H9 (cell line): ENCODE data around the gene FOXD4L6. TPM values are rescaled to one million over a fixed set of nuclear protein-coding genes. Genes with fewer than 3 reads are reported as not detected.
"Not testable (repeated sequence)": the region's sequence is repeated elsewhere in the genome, so short reads cannot be mapped to it uniquely, and the experiment has no call there.

Experiments
- DNase-seq: peaks from one replicate; pipeline ENCODE4 v3.0.0-alpha.2; 2017
- H2AFZ ChIP-seq: one replicate; pipeline ENCODE4 v1.6.1; 2013; ENCODE audit warnings: mild to moderate bottlenecking, low read length, control low read depth, moderate library complexity
- H2AK5ac ChIP-seq: 2 replicates; pipeline ENCODE4 v1.6.1; 2013; ENCODE audit warnings: low read length, control low read depth, mixed read lengths; ENCODE audit not compliant: insufficient read length
- H2BK120ac ChIP-seq: one replicate; pipeline ENCODE4 v1.6.1; 2013; ENCODE audit warnings: low read depth, mild to moderate bottlenecking, low read length, control low read depth, inconsistent platforms; ENCODE audit not compliant: poor library complexity, severe bottlenecking
- H2BK12ac ChIP-seq: 2 replicates; pipeline ENCODE4 v1.6.1; 2013; ENCODE audit warnings: low read length, control low read depth, mixed read lengths, low read depth; ENCODE audit not compliant: insufficient read length
- H2BK15ac ChIP-seq: 2 replicates; pipeline ENCODE4 v1.6.1; 2013; ENCODE audit warnings: low read depth, low read length, control low read depth
- H2BK20ac ChIP-seq: one replicate; pipeline ENCODE4 v1.6.1; 2013; ENCODE audit warnings: low read depth, mild to moderate bottlenecking, low read length, control low read depth, inconsistent platforms; ENCODE audit not compliant: poor library complexity, severe bottlenecking
- H2BK5ac ChIP-seq: 2 replicates; pipeline ENCODE4 v1.6.1; 2013; ENCODE audit warnings: low read length, control low read depth, mixed read lengths; ENCODE audit not compliant: insufficient read length
- H3K14ac ChIP-seq: 2 replicates; pipeline ENCODE4 v1.6.1; 2013; ENCODE audit warnings: low read length, control low read depth; ENCODE audit not compliant: insufficient read depth
- H3K18ac ChIP-seq: 2 replicates; pipeline ENCODE4 v1.6.1; 2013; ENCODE audit warnings: low read depth, mild to moderate bottlenecking, mixed read lengths, low read length, control low read depth; ENCODE audit not compliant: insufficient read length
- H3K23ac ChIP-seq: 2 replicates; pipeline ENCODE4 v1.6.1; 2013; ENCODE audit warnings: low read length, control low read depth, mixed read lengths, low read depth; ENCODE audit not compliant: insufficient read length
- H3K23me2 ChIP-seq: 2 replicates; pipeline ENCODE4 v1.6.1; 2013; ENCODE audit warnings: low read depth, mild to moderate bottlenecking, mixed read lengths, low read length, control low read depth; ENCODE audit not compliant: insufficient read length, poor library complexity, severe bottlenecking
- H3K27ac ChIP-seq: 2 replicates; pipeline ENCODE4 v1.5.1; 2013; ENCODE audit warnings: low read length, control low read depth, mixed read lengths, low read depth; ENCODE audit not compliant: insufficient read length
- H3K27me3 ChIP-seq: 2 replicates; pipeline ENCODE4 v1.6.1; 2013; ENCODE audit warnings: low read length, control low read depth, inconsistent platforms; ENCODE audit not compliant: insufficient read depth
- H3K4ac ChIP-seq: 2 replicates; pipeline ENCODE4 v1.6.1; 2013; ENCODE audit warnings: low read depth, mild to moderate bottlenecking, control low read depth, inconsistent platforms, low read length, moderate library complexity
- H3K4me1 ChIP-seq: 2 replicates; pipeline ENCODE4 v1.6.1; 2013; ENCODE audit warnings: low read length, control low read depth, inconsistent platforms; ENCODE audit not compliant: insufficient read depth
- H3K4me2 ChIP-seq: 2 replicates; pipeline ENCODE4 v1.6.1; 2013; ENCODE audit warnings: low read length, control low read depth, mixed read lengths; ENCODE audit not compliant: insufficient read length, insufficient read depth
- H3K56ac ChIP-seq: 2 replicates; pipeline ENCODE4 v1.6.1; 2013; ENCODE audit warnings: low read depth, mild to moderate bottlenecking, mixed read lengths, low read length, control low read depth; ENCODE audit not compliant: insufficient read length
- H3K79me1 ChIP-seq: 2 replicates; pipeline ENCODE4 v1.6.1; 2013; ENCODE audit warnings: low read depth, mild to moderate bottlenecking, moderate library complexity, low read length, control low read depth, inconsistent platforms; ENCODE audit not compliant: insufficient read depth, poor library complexity, severe bottlenecking
- H3K79me2 ChIP-seq: 2 replicates; pipeline ENCODE4 v1.6.1; 2013; ENCODE audit warnings: low read length, control low read depth, inconsistent platforms; ENCODE audit not compliant: insufficient read depth
- H3K9ac ChIP-seq: 2 replicates; pipeline ENCODE4 v1.6.1; 2013; ENCODE audit warnings: low read length, control low read depth, mixed read lengths; ENCODE audit not compliant: insufficient read length; ENCODE audit errors: extremely low read depth
- H3K9me3 ChIP-seq: one replicate; pipeline ENCODE4 v1.6.1; 2013; ENCODE audit warnings: low read depth, low read length, inconsistent platforms; ENCODE audit not compliant: control insufficient read depth
- H3T11ph ChIP-seq: one replicate; pipeline ENCODE4 v1.6.1; 2013; ENCODE audit warnings: mild to moderate bottlenecking, low read length, control low read depth, inconsistent platforms
- H4K20me1 ChIP-seq: one replicate; pipeline ENCODE4 v1.6.1; 2013; ENCODE audit not compliant: control insufficient read depth, insufficient read length, insufficient read depth
- H4K5ac ChIP-seq: 2 replicates; pipeline ENCODE4 v1.6.1; 2013; ENCODE audit warnings: low read depth, mild to moderate bottlenecking, mixed read lengths, low read length, control low read depth; ENCODE audit not compliant: insufficient read length
- H4K8ac ChIP-seq: replicated peaks from 2 replicates; pipeline ENCODE4 v1.6.1; 2013; ENCODE audit warnings: low read length, control low read depth, mixed read lengths, low read depth; ENCODE audit not compliant: insufficient read length
- H4K91ac ChIP-seq: 2 replicates; pipeline ENCODE4 v1.6.1; 2013; ENCODE audit warnings: low read depth, mild to moderate bottlenecking, moderate library complexity, mixed read lengths, low read length, control low read depth; ENCODE audit not compliant: insufficient read length
- H3K27ac Mint-ChIP-seq, 3 experiments: 2 replicates in 2 of 3; 3 replicates in 1 of 3; pipeline ENCODE4 v1.8.0; 2020 to 2021; ENCODE audit warnings: mixed read lengths in 3 of 3, mild to moderate bottlenecking in 1 of 3, moderate library complexity in 1 of 3
- H3K27me3 Mint-ChIP-seq: 2 replicates; pipeline ENCODE4 v1.8.0; 2021; ENCODE audit warnings: low read depth, mild to moderate bottlenecking, moderate library complexity, mixed read lengths
- H3K36me3 Mint-ChIP-seq, 3 experiments: 2 replicates in 2 of 3; 3 replicates in 1 of 3; pipeline ENCODE4 v1.8.0; 2020 to 2021; ENCODE audit warnings: low read depth in 3 of 3, mixed read lengths in 3 of 3; ENCODE audit not compliant: insufficient read depth in 1 of 3
- H3K4me1 Mint-ChIP-seq, 2 experiments: 2 replicates each; pipeline ENCODE4 v1.8.0; 2020; ENCODE audit warnings: mixed read lengths in 2 of 2
- H3K4me3 Mint-ChIP-seq, 2 experiments: 2 replicates in 1 of 2; 3 replicates in 1 of 2; pipeline ENCODE4 v1.8.0; 2020 to 2021; ENCODE audit warnings: mild to moderate bottlenecking in 2 of 2, mixed read lengths in 2 of 2, moderate library complexity in 1 of 2
- H3K9me3 Mint-ChIP-seq, 2 experiments: 2 replicates in 1 of 2; 3 replicates in 1 of 2; pipeline ENCODE4 v1.8.0; 2020; ENCODE audit warnings: mild to moderate bottlenecking in 2 of 2, mixed read lengths in 2 of 2, moderate library complexity in 1 of 2
- WGBS: extraction: QIAGEN DNeasy Blood & Tissue Kit; methylation state at CpG from one replicate; pipeline ENCODE4 v1.1.7; 2013; ENCODE audit warnings: missing lambda C conversion rate, low lambda C conversion rate, mixed read lengths; ENCODE audit not compliant: insufficient read length; ENCODE audit errors: extremely low coverage; 5-methylcytosine and 5-hydroxymethylcytosine counted together
- total RNA-seq: library from RNA; stranded (reverse); gene quantifications from 2 replicates; pipeline ENCODE4 v1.2.1, GENCODE V29; 2021

The FOXD4L6 gene
- total RNA-seq, 1 experiment from 2014 or later, result 0.13 TPM

DNA sequence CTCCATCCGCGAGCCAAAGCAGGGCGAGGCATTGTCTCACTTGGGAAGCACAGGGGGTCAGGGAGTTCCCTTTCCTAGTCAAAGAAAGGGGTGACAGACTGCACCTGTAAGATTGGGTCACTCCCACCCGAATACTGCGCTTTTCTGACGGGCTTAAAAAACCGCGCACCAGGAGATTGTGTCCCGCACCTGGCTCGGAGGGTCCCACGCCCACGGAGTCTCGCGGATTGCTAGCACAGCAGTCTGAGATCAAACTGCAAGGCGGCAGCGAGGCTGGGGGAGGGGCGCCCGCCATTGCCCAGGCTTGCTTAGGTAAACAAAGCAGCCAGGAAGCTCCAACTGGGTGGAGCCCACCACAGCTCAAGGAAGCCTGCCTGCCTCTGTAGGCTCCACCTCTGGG lies 21.6 kb upstream of the FOXD4L6 start:
- Mint-ChIP-seq H3K27ac (peak overlapping the region in 1 of 3 experiments; percentile 89; a peak in 1 of 7 replicates), H3K4me3 (peak overlapping the region in 1 of 2 experiments; percentile 46; a peak in 2 of 5 replicates)
- not testable (repeated sequence) for H4K5ac ChIP-seq, H3K36me3 Mint-ChIP-seq, H4K20me1 ChIP-seq, H2BK20ac ChIP-seq, H2BK12ac ChIP-seq, H3K27me3 ChIP-seq, H2BK15ac ChIP-seq, H3T11ph ChIP-seq, H3K4me1 ChIP-seq, DNase-seq, H2AFZ ChIP-seq, H3K14ac ChIP-seq, H3K4me1 Mint-ChIP-seq, H4K8ac ChIP-seq, H2BK120ac ChIP-seq, H3K4ac ChIP-seq, H3K56ac ChIP-seq, H3K18ac ChIP-seq, H3K9ac ChIP-seq, H3K23ac ChIP-seq, H3K27ac ChIP-seq, H3K79me2 ChIP-seq, H3K9me3 Mint-ChIP-seq, H3K4me2 ChIP-seq, H3K27me3 Mint-ChIP-seq, H3K79me1 ChIP-seq, H2AK5ac ChIP-seq, H4K91ac ChIP-seq, H2BK5ac ChIP-seq, H3K23me2 ChIP-seq, H3K9me3 ChIP-seq
- no CpG with 5 or more reads among the region's 18 CpGs for WGBS

DNA sequence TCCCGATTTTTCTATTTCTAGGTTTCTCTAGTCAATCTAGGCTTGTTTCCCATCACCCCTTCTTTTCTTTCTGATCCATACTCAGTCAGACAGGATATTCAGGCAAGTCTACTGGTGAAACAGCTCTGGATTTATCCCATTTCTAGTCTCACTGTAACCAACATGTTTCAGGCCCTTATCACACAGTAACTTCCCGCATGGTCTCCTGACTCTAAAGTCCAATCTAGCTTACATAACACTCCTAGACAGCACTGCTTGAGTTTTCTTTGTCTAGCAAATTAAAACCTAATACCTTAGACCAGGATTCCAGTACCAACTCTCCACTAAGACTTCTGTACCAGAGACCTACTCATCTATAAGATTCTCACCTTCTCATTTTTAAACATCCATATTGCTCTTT lies 13.4 kb upstream of the FOXD4L6 start:
- H3K56ac ChIP-seq, H3K4me1 Mint-ChIP-seq, H3K4me1 ChIP-seq, H2AFZ ChIP-seq, H3K18ac ChIP-seq, H3K14ac ChIP-seq, H3K27me3 ChIP-seq, H3K9me3 Mint-ChIP-seq, H2BK12ac ChIP-seq, H3K23ac ChIP-seq, H3K36me3 Mint-ChIP-seq, H3K79me1 ChIP-seq, H3K27ac Mint-ChIP-seq, H2BK5ac ChIP-seq, H4K5ac ChIP-seq, H4K91ac ChIP-seq, H3K9ac ChIP-seq, H4K20me1 ChIP-seq, H3K27ac ChIP-seq, H3K4ac ChIP-seq, H2AK5ac ChIP-seq, H3K9me3 ChIP-seq, H2BK15ac ChIP-seq, H2BK120ac ChIP-seq, H3K4me3 Mint-ChIP-seq, H2BK20ac ChIP-seq, H3K23me2 ChIP-seq, H4K8ac ChIP-seq, DNase-seq, H3K27me3 Mint-ChIP-seq, H3K79me2 ChIP-seq, H3K4me2 ChIP-seq, H3T11ph ChIP-seq: not testable (repeated sequence)
- WGBS, result no CpG with 5 or more reads among the region's 2 CpGs
